Stimulated activated CD8-positive, alpha-beta memory T cell treated with anti-CD3 and anti-CD28 coated beads, Interleukin-7, amount 100 ng/mL, for 1 hour (primary cell): ENCODE measurements around the gene DNPH1.

Source experiments
- DNase-seq, 2 donors: peaks; one replicate each; pipeline ENCODE4 v3.0.0-alpha.2; 2020; ENCODE audit warnings: low read depth in 2 of 2

Gene DNPH1

DNA sequence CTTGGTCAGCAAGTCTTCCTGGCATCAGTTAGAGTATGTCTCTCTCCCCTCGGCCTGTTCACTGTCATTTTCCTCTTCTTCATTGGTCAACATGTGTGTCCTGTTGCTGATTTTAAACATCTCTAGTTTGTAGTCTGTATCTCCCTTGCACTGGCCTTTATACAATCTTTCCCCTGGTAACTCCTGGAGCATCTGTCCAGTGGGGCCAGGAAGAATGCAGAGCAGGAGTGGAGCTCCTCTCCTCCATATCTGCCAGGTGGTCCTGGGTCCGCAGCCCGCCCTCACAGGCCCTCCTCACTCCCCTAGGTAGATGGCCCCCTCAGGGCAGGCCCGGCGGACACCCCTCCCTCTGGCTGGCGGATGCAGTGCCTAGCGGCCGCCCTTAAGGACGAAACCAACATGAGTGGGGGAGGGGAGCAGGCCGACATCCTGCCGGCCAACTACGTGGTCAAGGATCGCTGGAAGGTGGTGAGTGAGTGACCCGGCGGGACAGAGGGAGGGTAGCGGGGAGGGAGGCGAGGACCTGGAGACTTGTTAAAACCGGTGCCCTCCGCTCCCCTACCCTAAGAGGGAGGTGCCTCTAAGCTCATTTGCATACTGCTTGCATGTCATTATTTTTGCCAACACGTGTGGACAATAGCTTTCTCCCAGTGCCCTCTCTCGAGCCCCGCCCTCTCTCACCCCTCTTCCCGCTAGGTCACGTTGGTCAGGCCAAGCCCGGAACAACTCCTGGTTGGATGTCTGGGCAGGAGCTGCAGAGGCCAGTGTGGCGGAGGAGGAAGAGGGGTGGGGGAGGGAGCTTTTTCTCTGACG lies 17.2 kb upstream of the DNPH1 start:
- no peak for DNase-seq

DNA sequence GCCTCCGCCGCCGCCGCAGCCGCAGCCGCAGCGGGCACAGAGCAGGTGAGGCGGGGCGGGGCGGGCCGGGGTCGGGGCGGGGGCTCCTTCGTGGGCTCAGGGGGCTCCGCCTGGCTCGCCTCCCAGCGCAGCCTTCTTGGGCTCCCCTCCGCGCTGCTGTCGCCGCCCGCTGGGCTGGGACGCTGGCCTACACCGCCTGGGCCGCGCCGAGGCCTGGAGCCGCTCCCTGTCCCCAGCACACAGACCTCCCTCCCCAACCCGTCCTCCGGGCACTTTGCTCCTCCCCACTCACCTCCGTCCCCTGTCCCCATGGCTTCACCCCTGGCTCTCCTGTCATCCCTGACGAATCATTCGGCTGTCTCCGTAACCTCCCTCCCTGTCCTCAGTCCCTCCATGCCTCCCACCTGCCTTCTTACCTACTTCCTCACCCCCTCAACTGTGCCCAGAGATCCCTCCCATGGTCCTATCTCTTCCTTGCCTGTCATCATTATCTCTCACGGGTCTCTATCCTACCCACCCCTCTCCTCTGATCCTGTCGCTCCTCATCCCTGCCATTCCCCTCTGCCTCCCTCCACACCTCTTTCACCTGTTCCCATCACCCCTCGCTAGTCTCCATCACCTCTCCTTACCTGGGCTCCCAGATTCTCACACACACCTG lies 14.5 kb upstream of the DNPH1 start:
- DNase-seq, result no peak

DNA sequence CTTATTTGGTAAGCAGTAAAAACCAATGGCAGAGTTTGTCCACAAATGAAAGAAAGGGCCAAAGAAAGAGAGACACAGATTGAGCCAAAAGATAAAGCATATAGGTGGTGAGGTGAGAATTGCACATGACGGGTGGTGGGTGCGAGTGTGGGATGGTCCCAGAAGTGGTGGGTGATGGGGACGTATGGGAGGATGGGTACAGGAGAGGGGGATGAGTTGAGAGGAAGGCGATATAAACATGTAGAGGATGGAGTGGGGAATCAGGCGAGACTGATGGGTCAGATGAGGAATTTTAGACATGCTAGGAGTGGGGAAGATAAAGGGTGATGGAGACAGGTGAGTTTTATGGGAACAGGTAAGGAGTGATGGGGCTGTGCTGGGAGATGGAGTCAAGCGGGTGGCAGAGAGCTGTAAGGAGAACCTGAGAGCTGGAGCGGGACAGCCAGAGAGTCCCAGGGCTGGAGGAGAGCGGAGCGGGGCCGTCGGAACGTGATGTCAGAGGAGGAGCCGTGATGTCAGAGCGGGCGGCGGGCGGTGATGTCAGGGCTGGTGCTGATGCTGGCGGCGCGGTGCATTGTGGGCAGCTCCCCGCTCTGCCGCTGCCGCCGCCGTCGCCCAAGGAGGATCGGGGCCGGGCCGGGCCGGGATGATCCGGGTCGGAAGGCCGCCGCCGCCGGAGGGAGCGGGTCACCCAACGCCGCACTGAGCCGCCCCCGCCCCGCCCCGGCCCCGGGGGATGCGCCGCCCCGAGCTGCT lies 13.8 kb upstream of the DNPH1 start, which contains the start of gene TTBK1:
Gene TTBK1 (plus strand): TSS at position 574 of the 756 bp plus-strand sequence. CDS start 3,180 bp downstream, outside the sequence.
- DNase-seq, result no peak

DNA sequence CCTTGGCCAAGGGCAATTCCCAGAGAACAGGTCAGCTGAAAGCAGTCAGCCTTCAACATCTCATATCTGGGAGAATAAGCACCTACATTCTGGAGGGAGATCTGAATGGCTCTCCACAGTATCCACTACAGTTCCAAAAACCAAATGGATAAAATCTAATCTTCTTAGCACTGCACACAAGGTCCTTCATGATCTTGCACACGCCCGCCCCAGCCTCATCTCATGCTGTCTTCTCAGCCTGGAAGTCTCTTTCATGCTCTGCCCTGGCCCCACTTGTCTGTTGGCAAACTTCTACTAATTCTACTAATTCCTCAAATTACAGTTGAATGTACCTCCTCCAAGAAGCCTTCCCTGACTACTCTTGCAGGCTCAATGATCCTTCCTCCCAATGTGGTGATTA lies 12.2 kb upstream of the DNPH1 start:
- no peak for DNase-seq

DNA sequence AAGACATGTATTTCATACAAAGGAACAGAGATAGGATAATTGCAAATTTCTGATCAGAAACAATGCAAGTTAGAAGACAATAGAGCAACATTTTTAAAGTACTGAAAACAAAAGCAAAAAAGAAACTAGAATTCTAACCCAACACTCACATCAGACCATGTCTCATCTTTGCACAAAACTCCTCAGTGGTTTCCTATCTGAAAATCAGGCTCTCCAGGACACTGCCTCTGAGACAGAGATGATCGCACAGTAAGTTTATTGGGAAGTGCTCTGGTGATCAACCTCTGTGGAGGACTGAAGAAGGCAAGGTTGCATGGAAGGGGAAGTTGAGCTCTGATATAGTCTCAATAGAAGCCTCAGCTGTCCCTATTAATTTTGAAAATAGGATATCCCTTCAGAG lies 11.7 kb upstream of the DNPH1 start:
- DNase-seq, result no peak

DNA sequence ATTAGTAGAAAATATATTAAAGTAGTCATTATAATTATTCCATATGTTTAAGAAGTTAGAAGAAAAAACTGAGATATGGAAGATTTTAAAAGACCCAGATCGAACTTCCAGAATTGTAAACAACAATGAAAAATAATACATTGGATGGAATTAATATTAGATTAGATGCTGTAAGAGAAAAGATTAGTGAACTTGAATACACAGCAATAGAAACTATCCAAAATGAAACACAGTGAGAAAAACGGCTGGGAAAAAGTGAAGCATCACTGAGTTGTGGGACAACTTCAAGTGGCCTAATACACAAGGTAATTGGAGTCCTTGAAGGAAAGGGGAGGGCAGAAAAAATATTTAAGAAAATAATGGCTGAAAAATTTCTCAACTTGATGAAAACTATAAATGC lies 9.8 kb upstream of the DNPH1 start:
- DNase-seq, result no peak

DNA sequence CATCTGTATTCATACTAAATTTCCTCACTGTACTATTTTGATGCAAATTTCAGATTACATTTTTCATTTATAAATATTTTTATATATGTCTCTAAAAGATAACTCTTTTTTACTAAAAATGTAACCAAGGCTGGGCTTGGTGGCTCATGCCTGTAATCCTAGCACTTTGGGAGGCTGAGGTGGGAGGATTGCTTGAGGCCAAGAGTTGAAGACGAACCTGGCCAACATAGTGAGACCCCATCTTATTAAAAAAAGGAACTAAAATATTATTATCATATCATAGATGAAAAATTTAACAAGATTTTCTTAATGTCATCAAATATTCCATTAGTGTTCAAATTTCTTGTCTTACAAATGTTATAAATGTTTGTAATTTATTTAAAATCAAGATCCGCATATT lies 6.6 kb upstream of the DNPH1 start:
- no peak for DNase-seq

DNA sequence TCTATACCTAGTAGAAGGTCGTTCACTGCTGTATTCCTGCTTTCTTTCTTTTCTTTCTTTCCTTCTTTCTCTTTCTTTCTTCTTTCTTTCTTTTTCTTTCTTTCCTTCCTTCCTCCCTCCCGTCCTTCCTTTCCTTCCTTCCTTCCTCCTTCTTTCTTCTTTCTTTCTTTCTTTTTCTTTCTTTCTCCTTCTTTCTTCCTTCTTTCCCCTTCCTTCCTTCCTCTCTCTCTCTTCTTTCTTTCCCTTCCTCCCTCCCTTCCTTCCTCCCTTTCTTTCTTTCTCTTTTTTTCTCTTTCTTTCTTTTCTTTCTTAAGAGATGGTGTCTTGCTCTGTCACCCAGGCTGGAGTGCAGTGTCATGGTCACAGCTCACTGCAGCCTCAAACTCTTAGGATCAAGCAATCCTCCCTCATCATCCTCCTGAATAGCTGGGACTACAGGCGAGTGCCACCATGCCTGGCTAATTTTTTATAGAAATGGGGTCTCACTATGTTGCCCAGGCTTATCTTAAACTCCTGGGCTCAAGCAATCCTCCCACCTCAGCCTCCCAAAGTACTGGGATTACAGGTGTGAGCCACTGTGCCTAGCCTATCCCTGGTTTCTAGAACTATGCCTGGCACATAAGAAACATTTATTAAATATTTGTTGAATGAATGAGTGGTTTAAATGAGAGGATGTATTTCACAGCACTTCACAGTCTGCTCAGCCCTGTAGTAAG lies 2.6 kb upstream of the DNPH1 start:
- DNase-seq, result no peak

DNA sequence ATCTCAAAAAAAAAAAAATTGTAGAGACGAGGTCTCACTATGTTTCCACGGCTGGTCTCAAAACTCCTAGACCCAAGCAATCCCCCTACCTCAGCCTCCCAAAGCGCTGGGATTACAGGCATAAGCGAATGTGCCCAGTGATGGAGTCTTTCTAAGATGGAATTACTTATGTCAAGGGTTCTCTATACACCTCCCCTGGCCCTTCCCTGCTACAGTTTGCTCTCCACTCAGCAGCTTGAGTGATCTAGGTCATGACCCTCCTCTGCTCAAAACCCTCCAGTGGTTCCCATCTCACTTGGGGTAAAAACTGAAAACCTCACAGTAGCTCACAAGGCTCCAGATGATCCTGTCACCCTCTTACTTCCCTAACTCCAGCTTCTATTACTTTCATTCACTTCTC lies 1.8 kb upstream of the DNPH1 start:
- no peak for DNase-seq

DNA sequence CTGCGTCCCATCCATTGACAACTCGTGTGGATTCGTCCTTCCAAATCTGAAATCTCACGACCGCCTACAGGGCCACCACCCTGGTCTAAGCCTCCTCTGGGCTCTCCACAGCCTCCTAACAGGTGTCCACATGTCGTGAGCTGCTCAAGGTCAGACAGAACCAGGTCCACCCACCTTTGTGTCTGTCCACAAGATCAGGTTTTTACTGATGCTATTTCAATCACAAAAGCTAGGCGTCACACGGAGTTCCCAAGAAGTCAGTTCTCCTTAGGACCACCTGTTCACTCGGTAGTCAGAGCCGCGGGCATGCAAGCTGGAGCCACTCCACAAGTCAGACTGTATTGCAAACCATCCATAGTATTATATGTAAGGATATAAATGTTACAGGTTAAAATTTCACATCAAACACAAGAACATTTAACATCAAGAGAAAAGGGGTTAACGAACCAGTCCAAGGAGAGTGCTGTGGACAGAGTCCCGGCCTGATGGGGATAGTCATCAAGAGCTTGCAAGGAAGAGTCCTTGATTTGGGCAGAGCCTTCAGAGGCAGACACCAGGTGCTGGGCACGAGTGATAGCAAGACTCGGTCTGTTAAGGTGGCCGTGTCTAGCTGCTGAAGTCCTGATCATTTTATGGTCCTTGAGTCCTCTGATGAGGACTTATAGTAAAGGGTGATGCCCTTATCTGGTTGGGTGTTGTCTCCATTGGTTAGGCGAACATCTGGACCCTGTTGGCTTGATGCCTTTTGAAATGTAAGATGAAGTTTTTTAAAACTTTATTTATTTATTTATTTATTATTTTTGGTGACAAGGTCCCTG lies 731 bp upstream of the DNPH1 start:
- no peak for DNase-seq

DNA sequence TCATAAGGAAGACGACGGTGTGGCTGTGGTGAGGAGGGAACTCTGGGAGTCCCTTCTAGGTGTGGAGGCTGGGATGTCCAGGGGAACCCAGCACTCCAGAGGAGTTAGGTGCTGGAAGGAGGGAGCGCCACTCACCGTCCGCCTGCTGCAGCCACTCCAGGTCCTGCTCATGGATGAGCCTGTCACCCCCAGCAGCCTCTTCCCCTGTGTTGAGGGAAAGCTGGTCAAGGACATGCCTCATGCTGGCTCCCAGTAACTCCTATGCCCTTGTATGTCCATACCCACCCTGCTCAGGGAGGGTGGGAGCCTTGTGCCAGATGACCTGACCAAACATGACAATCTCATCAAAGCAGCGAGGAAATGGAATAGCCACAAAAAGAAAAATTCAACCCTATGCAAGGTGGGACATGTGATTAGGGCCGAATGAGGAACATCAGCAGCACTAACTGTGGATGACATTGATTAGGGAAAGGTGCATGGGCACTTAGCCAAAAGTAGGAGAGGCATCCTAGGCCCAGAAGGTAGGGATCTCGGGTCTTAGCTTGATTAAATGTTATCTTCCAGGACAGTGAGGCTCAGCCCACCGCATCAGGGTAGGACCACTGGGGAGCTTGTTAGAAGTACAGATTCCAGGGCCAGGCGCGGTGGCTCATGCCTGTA lies 3.0 kb downstream of the DNPH1 start:
- no peak for DNase-seq

DNA sequence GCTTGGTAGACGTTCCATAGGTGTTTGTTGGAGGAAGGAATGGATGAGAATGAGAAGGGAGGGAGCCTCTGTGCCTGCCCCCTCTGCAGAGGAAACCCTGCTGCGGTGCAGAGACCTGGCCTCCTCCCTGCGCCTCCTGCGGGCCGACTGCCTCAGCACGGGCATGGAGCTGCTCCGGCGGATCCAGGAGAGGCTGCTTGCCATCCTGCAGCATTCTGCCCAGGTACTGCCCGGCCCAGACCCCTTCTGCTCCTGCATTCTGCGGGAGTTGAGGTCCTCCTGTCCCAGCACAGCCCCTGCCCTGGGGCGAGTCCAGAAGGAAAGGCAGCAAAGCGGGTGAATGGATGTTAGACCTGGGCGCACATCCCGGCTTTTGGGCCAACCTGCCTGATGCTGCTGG lies 6.1 kb downstream of the DNPH1 start:
- DNase-seq, result no peak

DNA sequence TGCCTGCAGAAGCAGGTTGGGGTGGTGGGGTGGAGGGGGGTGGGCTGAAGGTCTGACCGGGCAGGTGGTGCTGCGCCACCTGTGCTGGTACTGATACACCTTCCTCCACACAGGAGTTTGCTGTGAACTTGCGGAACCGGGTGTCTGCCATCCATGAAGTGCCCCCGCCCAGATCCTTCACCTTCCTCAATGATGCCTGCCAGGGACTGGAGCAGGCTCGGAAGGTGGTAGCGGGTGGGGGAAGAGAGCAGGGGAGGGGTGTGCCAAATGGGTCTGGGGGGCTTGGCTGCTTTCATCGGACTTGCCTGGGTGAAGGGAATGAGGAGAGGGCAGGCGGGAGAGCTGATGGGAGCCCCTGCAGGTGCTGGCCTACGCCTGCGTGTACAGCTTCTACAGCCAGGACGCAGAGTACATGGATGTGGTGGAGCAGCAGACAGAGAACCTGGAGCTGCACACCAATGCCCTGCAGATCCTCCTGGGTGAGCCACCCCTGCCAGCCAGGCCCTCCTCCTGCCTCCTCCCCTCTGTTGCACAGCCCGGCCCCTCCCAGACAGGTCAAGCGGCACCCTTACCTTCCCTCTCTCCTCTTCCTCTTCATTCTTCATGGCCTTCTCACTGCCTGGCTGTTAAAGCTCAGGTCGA lies 6.7 kb downstream of the DNPH1 start:
- no peak for DNase-seq

DNA sequence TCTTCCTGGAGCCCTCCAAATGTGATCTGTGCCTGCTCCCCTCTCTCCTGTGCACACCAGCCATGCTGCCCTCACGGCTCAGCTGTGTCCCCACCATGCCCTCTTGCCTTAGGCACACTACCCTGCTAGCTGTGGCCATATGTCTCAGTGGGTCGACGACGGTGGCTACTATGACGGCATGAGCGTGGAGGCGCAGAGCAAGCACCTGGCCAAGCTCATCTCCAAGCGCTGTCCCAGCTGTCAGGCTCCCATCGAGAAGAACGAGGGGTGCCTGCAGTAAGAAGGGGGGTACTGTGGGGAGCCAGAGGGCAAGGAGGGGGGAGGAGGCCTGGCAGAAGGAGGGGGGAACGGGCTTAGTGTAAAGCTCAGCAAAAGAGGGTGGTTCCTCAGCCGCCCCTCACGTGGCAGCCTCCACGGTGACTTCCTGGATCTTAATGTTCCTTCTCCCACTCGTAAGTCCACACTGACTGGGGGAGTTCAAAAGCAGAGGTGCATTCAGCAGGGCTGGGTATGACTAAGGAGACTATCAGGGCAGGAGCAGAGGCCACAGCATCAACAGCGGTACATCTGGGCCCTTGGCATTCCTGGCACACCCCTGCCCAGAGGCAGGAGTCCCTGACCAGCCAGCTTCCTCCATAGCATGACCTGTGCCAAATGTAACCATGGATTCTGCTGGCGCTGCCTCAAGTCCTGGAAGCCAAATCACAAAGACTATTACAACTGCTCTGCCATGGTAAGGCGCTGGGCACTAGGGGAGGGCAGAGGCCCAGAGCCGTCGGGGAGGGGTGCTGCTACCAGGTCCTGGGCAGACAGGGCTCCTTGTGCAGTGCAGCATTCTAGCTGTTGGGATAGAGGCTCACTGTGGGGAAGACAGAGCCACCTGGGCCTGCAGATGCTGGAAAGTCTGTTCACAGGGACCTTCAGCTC lies 8.0 kb downstream of the DNPH1 start:
- DNase-seq, result no peak

DNA sequence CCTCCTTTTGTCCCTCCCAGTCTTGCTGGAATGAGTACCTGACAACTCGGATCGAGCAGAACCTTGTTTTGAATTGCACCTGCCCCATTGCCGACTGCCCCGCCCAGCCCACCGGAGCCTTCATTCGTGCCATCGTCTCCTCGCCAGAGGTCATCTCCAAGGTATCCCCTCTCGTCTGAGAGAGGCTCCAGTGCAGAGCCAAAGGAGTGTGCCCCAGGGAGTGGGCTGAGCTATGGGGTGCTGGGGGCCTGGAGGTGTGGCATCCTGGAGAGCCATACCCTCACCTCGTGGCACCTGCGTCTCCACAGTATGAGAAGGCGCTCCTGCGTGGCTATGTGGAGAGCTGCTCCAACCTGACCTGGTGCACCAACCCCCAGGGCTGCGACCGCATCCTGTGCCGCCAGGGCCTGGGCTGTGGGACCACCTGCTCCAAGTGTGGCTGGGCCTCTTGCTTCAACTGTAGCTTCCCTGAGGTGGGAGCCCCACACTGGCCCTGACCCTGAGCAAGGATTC lies 8.8 kb downstream of the DNPH1 start:
- DNase-seq, result no peak

DNA sequence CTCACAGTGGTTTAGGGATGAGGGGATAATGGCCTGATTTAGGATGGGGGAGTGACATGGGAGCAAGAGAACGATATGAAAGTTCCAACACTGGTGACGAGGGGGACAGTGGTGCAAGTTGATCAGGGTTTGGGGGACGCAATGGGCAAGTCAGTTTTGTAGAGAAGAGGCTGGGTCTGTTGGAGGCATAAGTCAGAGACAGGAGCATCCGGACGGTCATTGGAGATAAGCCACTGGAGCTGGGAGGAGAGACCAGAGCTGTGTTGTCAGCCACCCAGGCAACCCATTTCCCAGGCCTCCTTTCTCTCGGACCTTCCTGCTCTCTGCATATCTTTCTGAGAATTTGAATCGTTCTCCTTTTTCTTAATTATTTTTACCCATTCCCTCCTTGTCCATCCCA lies 9.5 kb downstream of the DNPH1 start:
- DNase-seq, result no peak

DNA sequence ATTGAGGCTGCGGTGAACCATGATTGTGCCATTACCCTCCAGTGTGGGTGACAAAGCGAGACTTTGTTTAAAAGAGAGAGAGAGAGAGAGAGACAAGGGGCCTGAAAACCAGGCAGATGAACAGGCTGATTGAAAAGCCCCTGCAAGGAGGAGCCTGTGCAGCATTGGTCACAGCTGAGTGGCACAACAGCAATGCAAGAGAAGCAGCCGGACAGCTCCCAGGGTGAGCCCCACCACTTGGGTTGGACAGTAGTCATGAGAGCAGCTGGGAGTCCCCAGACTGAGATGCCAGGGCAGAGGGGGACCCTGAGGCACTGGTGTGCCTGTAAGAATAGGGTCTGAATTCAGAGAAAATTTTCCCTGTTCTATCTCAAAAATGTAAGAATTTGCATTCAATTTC lies 10.2 kb downstream of the DNPH1 start:
- DNase-seq, result no peak

DNA sequence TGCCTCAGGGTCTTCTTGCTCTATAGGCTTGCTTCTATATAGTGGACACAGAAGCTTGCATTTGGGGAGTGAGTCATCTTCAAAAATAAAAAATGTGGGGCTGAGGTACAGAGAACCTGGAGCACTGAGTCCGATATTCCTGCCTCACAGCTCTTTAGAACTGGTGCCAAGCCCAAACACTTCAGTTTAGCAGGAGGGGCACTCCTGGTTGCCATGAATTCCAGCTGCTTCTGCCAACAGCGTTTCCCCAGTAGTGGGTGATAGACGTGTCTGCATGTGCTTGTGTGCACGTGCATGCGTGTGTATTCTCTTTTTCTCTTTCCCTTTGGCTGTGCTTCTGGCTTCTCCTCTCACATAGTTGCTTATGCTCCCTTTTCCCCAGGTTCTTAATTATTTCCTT lies 11.9 kb downstream of the DNPH1 start:
- no peak for DNase-seq

DNA sequence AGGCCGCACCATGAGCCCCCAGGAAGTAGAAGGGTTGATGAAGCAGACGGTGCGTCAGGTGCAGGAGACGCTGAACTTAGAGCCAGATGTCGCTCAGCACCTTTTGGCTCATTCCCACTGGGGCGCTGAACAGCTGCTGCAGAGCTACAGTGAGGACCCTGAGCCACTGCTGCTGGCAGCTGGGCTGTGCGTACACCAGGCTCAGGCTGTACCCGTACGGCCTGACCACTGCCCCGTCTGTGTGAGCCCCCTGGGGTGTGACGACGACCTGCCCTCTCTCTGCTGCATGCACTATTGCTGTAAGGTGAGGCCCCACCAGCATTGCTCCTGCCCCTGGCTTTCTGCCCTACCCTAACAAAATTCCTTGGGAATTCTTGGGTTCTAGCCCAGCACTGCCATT lies 13.1 kb downstream of the DNPH1 start:
- no peak for DNase-seq
